ENCODE data around the gene VIPAS39. TPM values are rescaled to one million over a fixed set of nuclear protein-coding genes. Genes with fewer than 3 reads are reported as not detected.
A peak's percentile ranks its signal among the peaks of the same experiment; 100 is the strongest.

VIPAS39 gene
- total RNA-seq, 4 donors from 2014 or later, result 17.1 to 24.9 (median 19.7) TPM

- 3 to 24% methylated on average over 6 to 13 of the region's 53 CpGs for WGBS, 2 donors
- H3K9me3 ChIP-seq, result no peaks in the 10 kb centered on the region
- H3K4me3 ChIP-seq (replicated peaks in 1 of 3), result peak overlapping the region; percentile 6 to 44 (median 33)
- TF ChIP-seq CTCF (IDR thresholded peaks at IDR 0.05) (no peak), POLR2A (IDR thresholded peaks at IDR 0.05) (no peak)
- H3K4me1 ChIP-seq, result peaks cover 11 to 14% of the 10 kb centered on the region in 2 donors
- intact Hi-C loops (cut with DNase I), result no loop called here
- H3K27ac ChIP-seq, result no peak overlapping the region
- H3K36me3 ChIP-seq, result no peaks in the 10 kb centered on the region
- no peaks in the 10 kb centered on the region for H3K27me3 ChIP-seq
- no peak for DNase-seq
Measured at GRCh38 chr14:77498984-77499527, 41.7 kb upstream of the VIPAS39 start.

- Histone ChIP-seq H3K4me3 (replicated peaks in 1 of 3) (peak within 1 kb of the TSS; percentile 6 to 44 (median 33)), H3K36me3 (no peaks in the 10 kb centered on the region), H3K27ac (no peak within 1 kb of the TSS), H3K9me3 (no peaks in the 10 kb centered on the region), H3K27me3 (no peaks in the 10 kb centered on the region), H3K4me1 (peaks cover 11 to 14% of the 10 kb centered on the region in 2 donors)
- intact Hi-C loops (cut with DNase I), result no loop called here
- peak; percentile 47 to 48 for DNase-seq
- WGBS, 2 donors, result 1 to 5% methylated on average over 14 to 27 of the region's 104 CpGs
- TF ChIP-seq CTCF (IDR thresholded peaks at IDR 0.05), result no peak
- TF ChIP-seq POLR2A (IDR thresholded peaks at IDR 0.05), result peak in 1 of 2 donors; percentile 24
Measured at GRCh38 chr14:77498120-77498979, 40.9 kb upstream of the VIPAS39 start, which contains the start of gene ISM2. TSS of gene ISM2 (minus strand) at chr14:77498816. CDS start at chr14:77498793, 23 bp downstream.

- DNase-seq, result no peak
- Histone ChIP-seq H3K9me3 (no peaks in the 10 kb centered on the region), H3K4me3 (replicated peaks in 1 of 3) (no peak overlapping the region), H3K27me3 (no peaks in the 10 kb centered on the region), H3K27ac (no peak overlapping the region), H3K36me3 (no peaks in the 10 kb centered on the region), H3K4me1 (peaks cover 11 to 14% of the 10 kb centered on the region in 2 donors)
- WGBS, 2 donors, result 61 to 73% methylated on average over 7 of the region's 7 CpGs
- TF ChIP-seq POLR2A (IDR thresholded peaks at IDR 0.05) (no peak), CTCF (IDR thresholded peaks at IDR 0.05) (no peak)
- intact Hi-C loops (cut with DNase I), result no loop called here
Measured at GRCh38 chr14:77495334-77495733, 37.9 kb upstream of the VIPAS39 start.

- intact Hi-C loops (cut with DNase I), result no loop called here
- Histone ChIP-seq H3K36me3 (no peaks in the 10 kb centered on the region), H3K9me3 (no peaks in the 10 kb centered on the region), H3K27ac (no peak overlapping the region), H3K4me1 (no peaks in the 10 kb centered on the region), H3K4me3 (replicated peaks in 1 of 3) (no peak overlapping the region), H3K27me3 (no peaks in the 10 kb centered on the region)
- DNase-seq, result no peak
- 85 to 88% methylated on average over 5 of the region's 5 CpGs for whole genome bisulfite sequencing, 2 donors
- no peak for TF ChIP-seq CTCF (IDR thresholded peaks at IDR 0.05)
- TF ChIP-seq POLR2A (IDR thresholded peaks at IDR 0.05), result no peak
Measured at GRCh38 chr14:77491056-77491455, 33.7 kb upstream of the VIPAS39 start.

Measured in thyroid gland (tissue), 4 donors.